Measurements from ENCODE around the gene CCR6.

CCR6 gene

DNA sequence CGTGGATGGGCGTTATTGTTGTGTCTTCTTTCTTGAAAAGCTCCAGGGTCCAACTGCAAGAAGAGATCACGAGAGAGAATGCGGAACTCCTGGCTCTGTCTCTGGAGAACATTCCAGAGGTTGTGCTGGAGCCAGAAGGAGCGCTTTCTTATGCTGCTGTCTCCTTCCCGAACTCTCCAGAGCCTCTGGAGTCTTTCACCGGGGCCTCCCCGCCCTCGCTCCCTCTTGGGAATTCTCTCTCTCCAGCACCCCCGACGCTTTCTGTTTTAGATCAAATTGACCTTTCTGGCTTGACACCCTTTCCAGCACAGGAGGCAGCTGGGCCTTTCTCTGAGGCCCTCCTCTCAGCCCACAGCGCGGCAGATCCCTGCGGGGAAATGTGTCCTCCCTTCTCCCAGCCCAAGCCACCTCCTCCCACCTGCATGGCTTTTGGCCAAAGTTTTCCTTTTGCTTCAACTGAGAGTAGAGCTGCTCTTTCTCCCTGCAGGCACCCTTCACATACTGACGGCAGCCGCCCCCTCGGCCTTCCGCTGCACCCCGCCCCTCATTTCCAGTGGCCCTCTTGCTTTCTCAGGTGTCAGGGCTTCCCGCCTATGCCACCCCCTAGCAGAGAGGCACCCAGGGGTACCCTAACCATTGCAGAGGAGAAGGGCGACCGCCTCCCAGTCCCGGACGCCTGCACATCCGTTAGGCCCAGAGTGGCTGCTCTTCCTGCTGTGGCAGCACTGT is 6.6 kb upstream of the CCR6 start:
- H3K27ac ChIP-seq: no peak overlapping the region
- TF ChIP-seq, protein P1, sequence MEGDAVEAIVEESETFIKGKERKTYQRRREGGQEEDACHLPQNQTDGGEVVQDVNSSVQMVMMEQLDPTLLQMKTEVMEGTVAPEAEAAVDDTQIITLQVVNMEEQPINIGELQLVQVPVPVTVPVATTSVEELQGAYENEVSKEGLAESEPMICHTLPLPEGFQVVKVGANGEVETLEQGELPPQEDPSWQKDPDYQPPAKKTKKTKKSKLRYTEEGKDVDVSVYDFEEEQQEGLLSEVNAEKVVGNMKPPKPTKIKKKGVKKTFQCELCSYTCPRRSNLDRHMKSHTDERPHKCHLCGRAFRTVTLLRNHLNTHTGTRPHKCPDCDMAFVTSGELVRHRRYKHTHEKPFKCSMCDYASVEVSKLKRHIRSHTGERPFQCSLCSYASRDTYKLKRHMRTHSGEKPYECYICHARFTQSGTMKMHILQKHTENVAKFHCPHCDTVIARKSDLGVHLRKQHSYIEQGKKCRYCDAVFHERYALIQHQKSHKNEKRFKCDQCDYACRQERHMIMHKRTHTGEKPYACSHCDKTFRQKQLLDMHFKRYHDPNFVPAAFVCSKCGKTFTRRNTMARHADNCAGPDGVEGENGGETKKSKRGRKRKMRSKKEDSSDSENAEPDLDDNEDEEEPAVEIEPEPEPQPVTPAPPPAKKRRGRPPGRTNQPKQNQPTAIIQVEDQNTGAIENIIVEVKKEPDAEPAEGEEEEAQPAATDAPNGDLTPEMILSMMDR (conservative IDR thresholded peaks at IDR 0.05): no peak

DNA sequence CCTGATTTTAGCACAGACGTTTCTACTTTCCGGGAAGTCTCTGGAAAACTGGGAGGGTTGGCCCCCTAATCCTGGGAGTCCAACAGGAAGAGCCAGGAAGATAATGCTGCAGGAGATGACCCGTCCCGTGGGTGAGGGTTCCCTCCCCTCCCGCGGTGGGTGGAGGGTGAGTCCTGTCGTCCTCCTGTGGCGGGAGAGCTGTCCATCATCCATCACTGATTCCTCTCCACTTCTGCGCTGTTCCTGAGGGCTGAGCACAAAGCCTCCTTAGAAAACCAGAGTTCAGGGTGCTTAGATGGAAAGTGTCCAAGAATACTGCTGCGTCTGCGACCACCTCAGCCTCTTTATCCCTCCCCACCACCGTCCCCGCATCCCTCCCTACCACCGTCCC is 6.1 kb upstream of the CCR6 start:
- TF ChIP-seq, protein P1 (conservative IDR thresholded peaks at IDR 0.05): no peak
- H3K27ac ChIP-seq: no peak overlapping the region

DNA sequence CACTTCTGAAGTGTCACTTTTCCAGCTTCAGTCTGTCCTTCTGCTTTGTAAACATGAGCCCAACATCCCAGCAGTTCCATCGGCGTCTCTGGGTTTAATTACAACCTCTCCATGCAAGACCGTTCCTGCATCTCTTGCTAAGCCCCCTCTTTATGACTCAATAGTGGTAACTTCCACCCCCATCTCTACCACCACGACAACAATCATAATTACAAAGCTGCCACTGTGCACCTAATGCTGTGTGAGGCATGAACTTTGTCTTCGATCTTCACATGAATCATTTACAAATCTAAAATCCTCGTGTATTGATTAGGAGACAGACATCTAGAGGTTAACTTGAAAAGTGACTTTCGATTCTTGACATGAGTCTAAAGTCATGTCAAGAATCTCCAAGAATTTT is 4.9 kb upstream of the CCR6 start:
- H3K27ac ChIP-seq: no peak overlapping the region
- TF ChIP-seq, protein P1 (conservative IDR thresholded peaks at IDR 0.05): no peak

DNA sequence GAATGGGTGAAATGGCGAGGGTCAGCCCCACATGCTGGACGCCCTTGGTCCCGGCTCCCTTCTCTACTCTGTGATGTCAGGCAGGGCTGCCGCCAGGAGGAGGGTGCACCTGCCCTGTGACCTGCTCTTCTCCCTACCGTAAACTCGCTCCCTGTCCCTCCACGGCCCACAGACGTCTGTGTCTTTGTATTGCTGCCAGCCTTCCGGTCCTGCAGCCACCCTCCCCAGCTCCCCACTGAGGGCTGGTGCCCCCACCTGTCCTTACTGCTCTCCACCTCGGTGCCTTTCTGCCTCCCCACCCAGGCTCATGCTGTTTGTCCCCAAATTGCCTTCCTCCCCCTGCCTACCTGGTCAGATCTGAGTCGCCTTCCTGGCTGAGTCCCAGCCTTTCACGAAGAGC is 4.1 kb upstream of the CCR6 start:
- no peak overlapping the region for H3K27ac ChIP-seq

DNA sequence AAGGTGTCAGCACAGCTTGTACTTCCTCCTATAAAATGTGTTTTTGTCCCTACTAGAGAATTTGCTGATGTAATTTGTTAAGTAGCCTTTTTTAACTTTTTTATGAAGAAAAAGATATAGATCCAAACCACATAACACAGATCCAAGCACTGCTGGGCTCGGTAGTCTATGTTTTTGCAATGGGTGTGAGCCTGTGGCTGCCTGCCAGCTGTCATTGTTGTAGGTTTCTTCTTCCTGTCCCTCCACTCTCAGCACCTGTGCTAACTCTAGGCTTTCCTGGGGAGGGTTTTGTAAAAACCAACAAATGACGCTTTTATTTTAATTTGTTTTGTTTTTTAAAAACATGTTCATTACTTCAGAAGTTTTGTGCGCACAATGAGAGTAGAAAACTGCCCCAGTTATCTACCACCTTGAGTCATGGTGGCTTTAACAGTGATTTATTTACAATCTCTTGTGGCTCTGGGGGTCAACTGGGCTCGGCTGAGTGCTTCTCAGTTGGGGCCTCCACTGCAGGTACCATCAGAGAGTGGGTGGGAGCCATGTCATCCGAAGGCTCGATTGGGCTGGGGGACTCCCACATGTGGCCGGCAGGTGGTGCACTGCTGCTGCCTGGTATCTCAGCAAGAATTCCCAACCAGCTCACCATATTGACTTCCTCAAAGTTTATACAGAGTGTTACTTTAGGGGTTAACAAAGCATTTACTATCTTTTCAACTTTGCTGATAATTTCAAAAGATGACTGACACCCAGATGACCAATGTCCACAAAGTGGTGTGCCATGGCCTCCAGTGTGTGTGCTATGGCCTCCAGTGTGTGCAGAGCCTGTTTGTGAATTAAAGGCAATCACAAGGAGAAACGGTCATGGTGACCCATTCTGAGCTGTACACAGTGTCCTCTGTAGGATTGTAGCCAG is 3.0 kb upstream of the CCR6 start:
- TF ChIP-seq, protein P1 (conservative IDR thresholded peaks at IDR 0.05): no peak
- no peak overlapping the region for H3K27ac ChIP-seq

More for the DNA sequence above, 4.1 kb upstream of the CCR6 start:
- TF ChIP-seq, protein P1 (conservative IDR thresholded peaks at IDR 0.05): no peak

DNA sequence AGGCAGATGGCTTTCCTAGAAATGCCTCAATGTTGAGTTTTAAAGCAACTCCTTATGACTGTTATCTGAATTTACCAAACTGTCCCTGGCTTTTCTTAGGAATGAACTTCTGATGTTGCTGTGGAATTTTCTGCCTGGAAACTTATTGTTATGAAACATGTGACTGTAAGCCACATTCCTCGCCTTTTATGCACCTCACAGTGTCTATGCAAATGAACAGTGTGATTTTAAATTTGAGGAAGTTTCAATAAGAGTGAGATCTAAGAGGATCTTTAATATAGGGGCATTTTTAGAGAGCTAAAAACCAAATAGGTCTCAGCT is 2.4 kb upstream of the CCR6 start:
- H3K27ac ChIP-seq: no peak overlapping the region
- TF ChIP-seq, protein P1 (conservative IDR thresholded peaks at IDR 0.05): no peak

DNA sequence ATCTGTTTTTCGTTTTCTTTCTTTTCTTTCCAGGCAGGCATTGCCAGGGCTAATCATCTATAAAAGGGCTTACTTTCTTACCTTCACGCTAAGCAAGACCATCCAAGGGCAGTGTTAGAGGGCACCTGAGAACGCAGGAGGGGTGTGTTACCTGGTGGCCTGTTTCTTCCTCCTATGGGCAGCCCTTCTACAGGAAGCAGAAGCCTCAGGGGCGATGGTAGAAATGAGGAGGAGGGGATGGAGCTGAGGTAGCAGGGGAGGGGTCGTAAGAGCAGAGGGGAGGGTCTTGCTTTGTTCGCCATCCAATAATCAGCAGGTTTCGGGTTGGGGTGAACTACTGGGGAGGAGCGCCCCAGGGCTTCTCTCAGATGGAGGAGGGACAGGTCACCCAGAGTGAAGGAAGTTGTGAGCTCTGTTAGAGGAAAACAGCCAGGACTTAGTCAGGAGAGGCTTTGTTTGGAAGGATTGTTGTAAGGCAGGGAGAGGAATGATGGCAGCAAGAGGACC is 1.5 kb upstream of the CCR6 start:
- H3K27ac ChIP-seq: no peak overlapping the region
- TF ChIP-seq, protein P1 (conservative IDR thresholded peaks at IDR 0.05): no peak
